ENCODE results near the gene UMODL1.

The UMODL1 gene

DNA sequence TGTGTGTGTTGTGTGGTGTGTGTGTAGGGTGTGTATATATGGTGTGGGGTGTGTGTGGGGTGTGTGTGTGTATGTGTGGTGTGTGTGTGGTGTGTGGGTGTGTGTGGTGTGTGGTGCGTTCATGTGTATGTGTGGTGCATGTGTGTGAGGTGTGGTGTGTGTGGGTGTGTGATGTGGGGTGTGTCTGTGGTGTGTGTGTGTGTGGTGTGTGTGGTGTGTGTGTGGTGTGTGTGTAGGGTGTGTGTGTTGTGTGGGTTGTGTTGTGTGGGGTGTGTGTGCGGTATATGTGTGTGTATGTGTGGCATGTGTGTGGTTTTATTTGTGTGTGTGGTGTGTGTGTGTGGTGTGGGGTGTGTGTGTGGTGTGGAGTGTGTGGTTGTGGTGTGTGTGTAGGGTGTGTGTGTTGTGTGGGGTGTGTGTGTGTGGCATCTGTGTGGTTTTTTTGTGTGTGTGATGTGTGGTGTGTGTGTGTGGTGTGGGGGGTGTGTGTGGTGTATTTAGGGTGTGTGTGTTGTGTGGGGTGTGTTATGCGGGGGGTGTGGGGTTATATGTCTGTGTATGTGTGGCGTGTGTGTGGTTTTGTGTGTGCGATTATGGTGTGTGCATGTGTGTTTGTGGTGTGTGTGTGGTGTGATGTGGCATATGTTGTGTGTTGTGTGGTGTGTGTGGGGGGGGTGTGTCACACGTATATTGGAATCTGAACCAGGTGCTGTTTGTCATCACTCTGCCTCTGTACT, 43.9 kb upstream of the UMODL1 start:
- no peak for DNase-seq
- Histone ChIP-seq H3F3A (ENCODE audit: insufficient read depth, low read length) (peaks cover 26% of the 10 kb centered on the region), H3K9me2 (replicated peaks; ENCODE audit: insufficient read depth, low read length) (no peaks in the 10 kb centered on the region), H3K36me3 (replicated peaks; ENCODE audit: insufficient read depth, low read length) (no peaks in the 10 kb centered on the region), H2AFZ (ENCODE audit: low read length) (no peak overlapping the region), H3K4me1 (ENCODE audit: low read length) (peaks cover 26% of the 10 kb centered on the region), H3K4me2 (ENCODE audit: low read depth, low read length) (no peak overlapping the region), H3K79me2 (ENCODE audit: low read length) (peaks cover 4% of the 10 kb centered on the region; the same call in 1 of the 2 replicates), H3K9ac (ENCODE audit: low read length) (no peak overlapping the region), H3K27me3 (replicated peaks; ENCODE audit: insufficient read depth, low read length) (no peaks in the 10 kb centered on the region), H4K20me1 (ENCODE audit: insufficient read depth, low read length) (no peaks in the 10 kb centered on the region), H3K4me3 (ENCODE audit: low read length) (no peak overlapping the region), H3K27ac (ENCODE audit: low read length) (no peak overlapping the region), H3K9me3 (replicated peaks; ENCODE audit: insufficient read depth, low read length) (no peaks in the 10 kb centered on the region)
- TF ChIP-seq EZH2phosphoT487 (IDR thresholded peaks at IDR 0.05; ENCODE audit: low read length) = no peak
- no peak for TF ChIP-seq CTCF (IDR thresholded peaks at IDR 0.05; ENCODE audit: low read length)

DNA sequence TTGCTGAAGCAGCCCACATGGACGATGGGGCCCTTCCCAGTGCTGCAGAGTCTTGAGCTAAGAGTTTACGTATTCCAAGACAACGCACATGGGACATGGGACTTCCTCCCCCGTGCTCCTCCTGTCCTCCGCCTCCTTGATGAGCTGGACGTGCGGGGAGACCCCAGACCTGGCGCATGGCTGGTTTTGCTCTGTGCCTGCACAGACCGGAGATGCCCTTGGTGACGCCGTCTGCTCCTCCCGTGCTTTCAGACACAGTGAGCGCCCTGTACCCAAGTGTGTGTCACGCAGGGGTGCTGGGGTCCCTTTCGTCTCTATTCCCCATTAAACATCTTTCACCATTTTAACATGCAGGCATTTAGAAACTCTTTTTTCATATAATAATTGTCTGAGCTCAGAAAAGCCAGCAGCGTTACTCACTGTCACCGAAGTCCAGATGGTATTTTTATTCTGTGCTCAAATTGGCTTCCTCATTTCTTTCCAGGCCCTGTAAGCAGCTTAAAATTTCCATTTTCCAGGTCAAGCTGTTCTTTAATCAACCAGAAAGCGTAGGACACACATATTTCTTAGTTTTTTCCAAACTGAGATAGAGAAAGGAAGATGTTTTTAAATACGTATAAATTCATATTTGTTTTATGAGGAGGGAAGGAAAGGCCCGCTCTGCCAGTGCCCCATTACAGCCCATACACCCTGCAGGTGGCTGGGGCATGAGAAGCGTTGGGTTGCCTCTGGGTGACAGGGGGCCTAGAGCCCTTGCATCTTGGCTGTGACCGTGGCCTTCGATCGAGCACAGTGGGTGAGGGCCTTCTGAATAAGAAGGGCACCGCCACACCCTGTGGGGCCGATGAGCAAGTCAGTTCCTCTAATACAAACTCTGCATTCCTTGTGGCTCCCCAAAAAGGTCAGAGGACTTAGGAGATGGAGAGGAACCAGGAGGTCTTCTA, 43.0 kb upstream of the UMODL1 start:
- TF ChIP-seq EZH2 (optimal IDR thresholded peaks at IDR 0.05; ENCODE audit: low read depth, low read length) = no peak
- no peak for TF ChIP-seq EZH2phosphoT487 (IDR thresholded peaks at IDR 0.05; ENCODE audit: low read length)
- TF ChIP-seq CTCF (IDR thresholded peaks at IDR 0.05; ENCODE audit: low read length) = no peak
- no peaks in the 10 kb centered on the region for H3K9me3 ChIP-seq (replicated peaks; ENCODE audit: insufficient read depth, low read length)
- peaks cover 10% of the 10 kb centered on the region for H3K79me2 ChIP-seq (ENCODE audit: low read length)
- H3K4me2 ChIP-seq (ENCODE audit: low read depth, low read length) = no peak overlapping the region
- H3K27me3 ChIP-seq (replicated peaks; ENCODE audit: insufficient read depth, low read length) = no peaks in the 10 kb centered on the region
- H3K27ac ChIP-seq (ENCODE audit: low read length) = no peak overlapping the region
- H3K9me2 ChIP-seq (replicated peaks; ENCODE audit: insufficient read depth, low read length) = no peaks in the 10 kb centered on the region
- peaks cover 31% of the 10 kb centered on the region for H3F3A ChIP-seq (ENCODE audit: insufficient read depth, low read length)
- H3K9ac ChIP-seq (ENCODE audit: low read length) = no peak overlapping the region
- H3K36me3 ChIP-seq (replicated peaks; ENCODE audit: insufficient read depth, low read length) = no peaks in the 10 kb centered on the region
- H3K4me3 ChIP-seq (ENCODE audit: low read length) = no peak overlapping the region
- no peaks in the 10 kb centered on the region for H4K20me1 ChIP-seq (ENCODE audit: insufficient read depth, low read length)
- H2AFZ ChIP-seq (ENCODE audit: low read length) = no peak overlapping the region
- DNase-seq = no peak
- peaks cover 35% of the 10 kb centered on the region for H3K4me1 ChIP-seq (ENCODE audit: low read length)

GRCh38 chr21:42028766-42029425, 42.2 kb upstream of the UMODL1 start:
- Histone ChIP-seq H2AFZ (ENCODE audit: low read length) (no peak overlapping the region), H3K9me3 (replicated peaks; ENCODE audit: insufficient read depth, low read length) (no peaks in the 10 kb centered on the region), H3K27me3 (replicated peaks; ENCODE audit: insufficient read depth, low read length) (no peaks in the 10 kb centered on the region), H3K9ac (ENCODE audit: low read length) (no peak overlapping the region), H3K4me2 (ENCODE audit: low read depth, low read length) (no peak overlapping the region), H3K4me1 (ENCODE audit: low read length) (peaks cover 39% of the 10 kb centered on the region), H3K36me3 (replicated peaks; ENCODE audit: insufficient read depth, low read length) (no peaks in the 10 kb centered on the region), H4K20me1 (ENCODE audit: insufficient read depth, low read length) (no peaks in the 10 kb centered on the region), H3K4me3 (ENCODE audit: low read length) (no peak overlapping the region), H3F3A (ENCODE audit: insufficient read depth, low read length) (peaks cover 35% of the 10 kb centered on the region), H3K79me2 (ENCODE audit: low read length) (peaks cover 14% of the 10 kb centered on the region), H3K27ac (ENCODE audit: low read length) (no peak overlapping the region), H3K9me2 (replicated peaks; ENCODE audit: insufficient read depth, low read length) (no peaks in the 10 kb centered on the region)
- TF ChIP-seq EZH2phosphoT487 (IDR thresholded peaks at IDR 0.05; ENCODE audit: low read length) (no peak), EZH2 (optimal IDR thresholded peaks at IDR 0.05; ENCODE audit: low read depth, low read length) (no peak), CTCF (IDR thresholded peaks at IDR 0.05; ENCODE audit: low read length) (no peak)
- DNase-seq = no peak

Measured in MM.1S (cell line).